GM19397 (cell line): Measurements from ENCODE around the gene INCA1.

Experiments
- ATAC-seq: cut with Tn5 transposase; IDR thresholded peaks from one replicate; pipeline ENCODE4 v1.9.1; 2021; ENCODE audit warnings: mild to moderate bottlenecking, moderate library complexity; ENCODE audit not compliant: unreplicated experiment

INCA1 gene

GRCh38 chr17:5011928-5012327, 14.6 kb upstream of the INCA1 start:
- no peak for ATAC-seq

- ATAC-seq, result no peak
Observed at GRCh38 chr17:5003214-5003867, 6.0 kb upstream of the INCA1 start.

- ATAC-seq, result no peak
Observed at GRCh38 chr17:5002121-5002788, 4.9 kb upstream of the INCA1 start.

GRCh38 chr17:5000237-5000639, 2.9 kb upstream of the INCA1 start:
- ATAC-seq, result no peak

GRCh38 chr17:4999430-5000093, 2.2 kb upstream of the INCA1 start:
- no peak for ATAC-seq

GRCh38 chr17:4998732-4999429, 1.6 kb upstream of the INCA1 start:
- ATAC-seq, result no peak

- peak; percentile 11 for ATAC-seq
Observed at GRCh38 chr17:4998027-4998731, 857 bp upstream of the INCA1 start.

- no peak for ATAC-seq
Observed at GRCh38 chr17:4994081-4994595, 3.2 kb downstream of the INCA1 start.

GRCh38 chr17:4987767-4988567, 9.4 kb downstream of the INCA1 start:
- no peak for ATAC-seq

GRCh38 chr17:4986951-4987766, 10.2 kb downstream of the INCA1 start, which contains the start of gene CAMTA2:
TSS of gene CAMTA2 (minus strand) at chr17:4987675. CDS start at chr17:4986222, 1,453 bp downstream.
- peak; percentile 65 for ATAC-seq

GRCh38 chr17:4986403-4986802, 10.9 kb downstream of the INCA1 start:
- no peak for ATAC-seq

GRCh38 chr17:4982305-4982704, 15.0 kb downstream of the INCA1 start:
- ATAC-seq, result no peak

GRCh38 chr17:4980644-4981216, 16.6 kb downstream of the INCA1 start:
- no peak for ATAC-seq

GRCh38 chr17:4978726-4979125, 18.6 kb downstream of the INCA1 start:
- no peak for ATAC-seq

- ATAC-seq, result no peak
Observed at GRCh38 chr17:4974115-4974670, 23.1 kb downstream of the INCA1 start.

- ATAC-seq, result no peak
Observed at GRCh38 chr17:4973256-4974114, 23.8 kb downstream of the INCA1 start.

- ATAC-seq, result no peak
Observed at GRCh38 chr17:4972752-4973151, 24.6 kb downstream of the INCA1 start.
